Stomach (tissue), 4 donors: ENCODE results near the gene PRKCH.

ENCODE experiments used
- EP300 ChIP-seq: sonication (generic); formaldehyde crosslinking; IDR thresholded peaks from one replicate; pipeline ENCODE4 v1.6.1; 2017; ENCODE audit warnings: antibody characterized with exemption
- POLR2A ChIP-seq, 4 donors: fragments of 450-650 bp; IDR thresholded peaks; one replicate each; pipeline ENCODE4 v1.6.1; 2016; ENCODE audit warnings: antibody characterized with exemption in 4 of 4, control low read depth in 2 of 4, mild to moderate bottlenecking in 1 of 4, moderate library complexity in 1 of 4
- TF ChIP-seq, protein P1 (sequence below), 7 experiments: fragments of 450-650 bp in 4 of 7; fragments of 200-600 bp in 3 of 7; sonication (generic) in 3 of 7; IDR thresholded peaks; one replicate each; pipeline ENCODE4 v1.5.1; 2016 to 2019; ENCODE audit warnings: antibody characterized with exemption in 7 of 7, control low read depth in 2 of 7, mild to moderate bottlenecking in 1 of 7

DNA sequence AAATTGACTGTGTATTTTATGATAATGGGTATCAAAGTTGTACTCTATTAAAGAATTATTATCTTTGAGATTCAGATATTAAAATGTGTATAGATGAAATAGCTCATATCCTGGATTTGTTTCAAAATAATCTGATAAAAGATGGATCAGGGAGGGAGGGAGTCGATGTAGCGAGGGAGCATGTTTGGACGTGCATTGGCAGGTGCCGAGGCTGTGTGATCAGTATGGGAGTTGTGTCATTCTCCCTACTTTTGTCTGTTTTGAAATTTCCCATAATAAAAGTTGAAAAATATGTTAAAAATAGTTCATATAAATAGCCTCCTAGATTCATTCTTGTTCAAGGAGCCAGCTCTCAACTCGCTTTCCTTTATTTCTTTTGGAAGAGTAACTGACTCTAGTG is 202.4 kb downstream of the PRKCH start:
- TF ChIP-seq, protein P1, sequence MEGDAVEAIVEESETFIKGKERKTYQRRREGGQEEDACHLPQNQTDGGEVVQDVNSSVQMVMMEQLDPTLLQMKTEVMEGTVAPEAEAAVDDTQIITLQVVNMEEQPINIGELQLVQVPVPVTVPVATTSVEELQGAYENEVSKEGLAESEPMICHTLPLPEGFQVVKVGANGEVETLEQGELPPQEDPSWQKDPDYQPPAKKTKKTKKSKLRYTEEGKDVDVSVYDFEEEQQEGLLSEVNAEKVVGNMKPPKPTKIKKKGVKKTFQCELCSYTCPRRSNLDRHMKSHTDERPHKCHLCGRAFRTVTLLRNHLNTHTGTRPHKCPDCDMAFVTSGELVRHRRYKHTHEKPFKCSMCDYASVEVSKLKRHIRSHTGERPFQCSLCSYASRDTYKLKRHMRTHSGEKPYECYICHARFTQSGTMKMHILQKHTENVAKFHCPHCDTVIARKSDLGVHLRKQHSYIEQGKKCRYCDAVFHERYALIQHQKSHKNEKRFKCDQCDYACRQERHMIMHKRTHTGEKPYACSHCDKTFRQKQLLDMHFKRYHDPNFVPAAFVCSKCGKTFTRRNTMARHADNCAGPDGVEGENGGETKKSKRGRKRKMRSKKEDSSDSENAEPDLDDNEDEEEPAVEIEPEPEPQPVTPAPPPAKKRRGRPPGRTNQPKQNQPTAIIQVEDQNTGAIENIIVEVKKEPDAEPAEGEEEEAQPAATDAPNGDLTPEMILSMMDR (IDR thresholded peaks at IDR 0.05), result no peak
- TF ChIP-seq POLR2A (IDR thresholded peaks at IDR 0.05) (no peak), EP300 (no peak)
